ENCODE measurements around the gene ABCC2. TPM values are rescaled to one million over a fixed set of nuclear protein-coding genes. Genes with fewer than 3 reads are reported as not detected.
"Not testable (repeated sequence)": the region's sequence is repeated elsewhere in the genome, so short reads cannot be mapped to it uniquely, and the experiment has no call there.

The ABCC2 gene
- total and polyA plus RNA-seq, 2 of the 4 experiments (the other 2 are of a cell fraction): 0.21 to 0.36 TPM

- H3K9ac ChIP-seq (ENCODE audit: low read depth, low read length): no peak overlapping the region
- no peaks in the 10 kb centered on the region for H3K9me3 ChIP-seq (ENCODE audit: control insufficient read depth, insufficient read depth, low read length)
- no peak overlapping the region for H2BK15ac ChIP-seq (ENCODE audit: low read depth, low read length)
- no peak overlapping the region for H3K23ac ChIP-seq (ENCODE audit: low read depth, low read length)
- H2BK5ac ChIP-seq (ENCODE audit: low read depth, low read length, poor library complexity, severe bottlenecking): no peak overlapping the region
- no peak overlapping the region for H2AK9ac ChIP-seq (replicated peaks; ENCODE audit: low read depth, low read length, poor library complexity)
- ATAC-seq (ENCODE audit: low read depth) (no peak), DNase-seq (no peak)
- intact Hi-C loops (cut with micrococcal nuclease) (no loop called here), dilution Hi-C loops (cut with HindIII; ENCODE audit: low sequenced_read_pairs, unreplicated experiment) (no loop called here), in situ Hi-C loops (cut with MboI; ENCODE audit: low sequenced_read_pairs) (no loop called here)
- ChIA-PET POLR2A (ENCODE audit: unreplicated experiment) (no interaction called here), CTCF (interaction anchor here (1.9 kb wide), 1 partner anchor 186 kb away, joined by 4 read pairs; no protein-coding TSS in a partner anchor)
- WGBS, 2 experiments (ENCODE audit: extremely low coverage in 2 of 2, insufficient read length in 1 of 2): 94% methylated on average over 6 of the region's 8 CpGs; no CpG with 5 or more reads in 1 of the 2 experiments
- no peak overlapping the region for H4K5ac ChIP-seq (ENCODE audit: low read depth, low read length)
- H3K14ac ChIP-seq (replicated peaks; ENCODE audit: low read depth, low read length): no peak overlapping the region
- peaks cover 2% of the 10 kb centered on the region for H3K27me3 ChIP-seq (ENCODE audit: control insufficient read depth, insufficient read depth, low read length)
- H2BK20ac ChIP-seq (ENCODE audit: low read depth, low read length): no peak overlapping the region
- no peak overlapping the region for H3K4me3 ChIP-seq (ENCODE audit: insufficient read depth, low read depth, low read length)
- no peak overlapping the region for H2AFZ ChIP-seq (replicated peaks; ENCODE audit: low read length, poor library complexity)
- no peak overlapping the region for H3K4ac ChIP-seq (ENCODE audit: low read depth, low read length)
- H3K4me2 ChIP-seq (ENCODE audit: low read depth, low read length): no peak overlapping the region
- H2BK120ac ChIP-seq (ENCODE audit: low read depth, low read length): no peak overlapping the region
- no peaks in the 10 kb centered on the region; the same call in 1 of the 2 replicates for H3K4me1 ChIP-seq (ENCODE audit: control insufficient read depth, insufficient read depth, low read length)
- H4K8ac ChIP-seq (ENCODE audit: low read depth in 2 of 2, low read length in 2 of 2): no peak overlapping the region
- no peaks in the 10 kb centered on the region for H4K20me1 ChIP-seq (ENCODE audit: insufficient read depth, low read length)
- H3K36me3 ChIP-seq (ENCODE audit: control insufficient read depth, insufficient read depth, low read length): no peaks in the 10 kb centered on the region
- no peaks in the 10 kb centered on the region for H3K9me1 ChIP-seq (ENCODE audit: insufficient read depth, low read length)
- no peak overlapping the region for H3K56ac ChIP-seq (ENCODE audit: extremely low read depth, insufficient read depth, low read length)
- H2AK5ac ChIP-seq (ENCODE audit: low read depth, low read length): no peak overlapping the region
- no peak overlapping the region for H3K18ac ChIP-seq (ENCODE audit: low read depth, low read length)
- H4K91ac ChIP-seq (ENCODE audit: insufficient read depth, low read depth, low read length): no peak overlapping the region
- no peaks in the 10 kb centered on the region for H3K79me1 ChIP-seq (ENCODE audit: low read depth in 1 of 2, low read length in 2 of 2)
- TF ChIP-seq RAD21 (IDR thresholded peaks at IDR 0.05; ENCODE audit: low read length): no peak
- H3K27ac ChIP-seq (ENCODE audit: insufficient read depth, low read length): no peak overlapping the region
- BruUV-seq (replicated peaks): no TSS peak
Observed at GRCh38 chr10:99860466-99860865, 78.0 kb downstream of the ABCC2 start.

GRCh38 chr10:99863535-99864240, 81.2 kb downstream of the ABCC2 start:
- Histone ChIP-seq H2BK120ac (ENCODE audit: low read depth, low read length) (peak overlapping the region; percentile 32; the same call in 1 of the 2 replicates), H2AK5ac (ENCODE audit: low read depth, low read length) (peak overlapping the region; percentile 73; the same call in 1 of the 2 replicates), H2BK5ac (ENCODE audit: low read depth, low read length, poor library complexity, severe bottlenecking) (peak overlapping the region; percentile 39), H3K27ac (ENCODE audit: insufficient read depth, low read length) (peak overlapping the region; percentile 9; the same call in 1 of the 2 replicates), H3K23ac (ENCODE audit: low read depth, low read length) (peak overlapping the region; percentile 73; the same call in 1 of the 2 replicates), H4K8ac (ENCODE audit: low read depth in 2 of 2, low read length in 2 of 2) (0 out of 4 replicates have a peak overlapping the region, but pooled peaks of 1 of the 2 experiments have one; percentile 33), H3K4ac (ENCODE audit: low read depth, low read length) (peak overlapping the region; percentile 10; the same call in 1 of the 2 replicates), H2BK20ac (ENCODE audit: low read depth, low read length) (peak overlapping the region; percentile 80; the same call in 1 of the 2 replicates)
- WGBS, 2 experiments (ENCODE audit: extremely low coverage in 2 of 2, insufficient read length in 1 of 2): no CpG with 5 or more reads among the region's 9 CpGs
- H3K9ac ChIP-seq (ENCODE audit: low read depth, low read length); H2BK15ac ChIP-seq (ENCODE audit: low read depth, low read length); H3K79me1 ChIP-seq (ENCODE audit: low read depth in 1 of 2, low read length in 2 of 2); ATAC-seq (ENCODE audit: low read depth); H4K5ac ChIP-seq (ENCODE audit: low read depth, low read length); H3K27me3 ChIP-seq (ENCODE audit: control insufficient read depth, insufficient read depth, low read length); POLR2A ChIA-PET (ENCODE audit: unreplicated experiment); H4K91ac ChIP-seq (ENCODE audit: insufficient read depth, low read depth, low read length); H3K18ac ChIP-seq (ENCODE audit: low read depth, low read length); H3K4me1 ChIP-seq (ENCODE audit: control insufficient read depth, insufficient read depth, low read length); intact Hi-C loops (cut with micrococcal nuclease); H3K9me3 ChIP-seq (ENCODE audit: control insufficient read depth, insufficient read depth, low read length); H2AFZ ChIP-seq (replicated peaks; ENCODE audit: low read length, poor library complexity); H3K36me3 ChIP-seq (ENCODE audit: control insufficient read depth, insufficient read depth, low read length); H3K14ac ChIP-seq (replicated peaks; ENCODE audit: low read depth, low read length); dilution Hi-C loops (cut with HindIII; ENCODE audit: low sequenced_read_pairs, unreplicated experiment); BruUV-seq (replicated peaks); H3K4me2 ChIP-seq (ENCODE audit: low read depth, low read length); H3K4me3 ChIP-seq (ENCODE audit: insufficient read depth, low read depth, low read length); H2AK9ac ChIP-seq (replicated peaks; ENCODE audit: low read depth, low read length, poor library complexity); in situ Hi-C loops (cut with MboI; ENCODE audit: low sequenced_read_pairs); H3K56ac ChIP-seq (ENCODE audit: extremely low read depth, insufficient read depth, low read length); H4K20me1 ChIP-seq (ENCODE audit: insufficient read depth, low read length); H3K9me1 ChIP-seq (ENCODE audit: insufficient read depth, low read length): not testable (repeated sequence)
- peak; percentile 63 for DNase-seq
- CTCF ChIA-PET: interaction anchor here (1.5 kb wide), 1 partner anchor 10 kb away, joined by 4 read pairs; no protein-coding TSS in a partner anchor

Data from IMR-90 (cell line).